Large intestine (tissue), 3 donors: ENCODE data around the gene LECT2. TPM values are rescaled to one million over a fixed set of nuclear protein-coding genes. Genes with fewer than 3 reads are reported as not detected.
A peak's percentile ranks its signal among the peaks of the same experiment; 100 is the strongest.

Experiments used
- DNase-seq, 2 donors: peaks; one replicate each; pipeline versions ENCODE4 v3.0.0 to v3.0.0-alpha.2; 2013
- H3K27ac ChIP-seq: one replicate; pipeline ENCODE4 v1.5.1; 2013; ENCODE audit warnings: low read length
- H3K27me3 ChIP-seq: 2 replicates; pipeline ENCODE4 v1.6.1; 2013; ENCODE audit warnings: low read length; ENCODE audit not compliant: control insufficient read depth, insufficient read depth
- H3K36me3 ChIP-seq: 2 replicates; pipeline ENCODE4 v1.6.1; 2013; ENCODE audit warnings: low read length; ENCODE audit not compliant: control insufficient read depth, insufficient read depth
- H3K4me1 ChIP-seq: one replicate; pipeline ENCODE4 v1.6.1; 2013; ENCODE audit warnings: low read length; ENCODE audit not compliant: control insufficient read depth, insufficient read depth
- H3K4me3 ChIP-seq: one replicate; pipeline ENCODE4 v1.5.1; 2013; ENCODE audit warnings: low read length
- H3K9me3 ChIP-seq: one replicate; pipeline ENCODE4 v1.6.1; 2013; ENCODE audit warnings: mild to moderate bottlenecking, low read depth, low read length, moderate library complexity; ENCODE audit not compliant: control insufficient read depth
- WGBS: methylation state at CpG from one replicate; pipeline ENCODE4 v1.1.5; 2013; ENCODE audit warnings: low lambda C conversion rate; ENCODE audit not compliant: insufficient coverage; 5-methylcytosine and 5-hydroxymethylcytosine counted together
- polyA plus RNA-seq: library from polyadenylated mRNA; unstranded; fragments of 120-200 nt; gene quantifications from one replicate; pipeline ENCODE4 v1.2.1, GENCODE V29; 2013

The LECT2 gene
- polyA plus RNA-seq, 1 donor = not detected

DNA sequence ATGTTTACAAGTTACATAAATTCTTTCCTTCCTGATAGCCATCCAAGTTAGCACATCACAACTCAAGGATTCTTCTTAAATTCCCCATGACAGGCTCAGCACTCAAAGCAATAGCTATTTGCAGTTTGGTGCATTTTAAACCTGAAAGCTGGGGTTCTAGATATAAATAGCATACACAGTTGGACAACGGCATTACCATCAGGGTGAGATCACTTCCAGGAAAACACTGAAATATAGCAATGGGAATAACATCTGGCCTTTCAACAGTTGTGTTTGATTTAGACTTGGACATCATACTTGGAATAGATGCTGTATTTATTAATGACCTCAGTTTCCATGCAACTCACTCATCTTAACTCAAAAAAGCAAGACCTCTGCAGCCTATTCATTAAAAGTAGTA lies 24.7 kb upstream of the LECT2 start:
- Histone ChIP-seq H3K27me3 (peaks cover 8% of the 10 kb centered on the region), H3K9me3 (no peaks in the 10 kb centered on the region), H3K36me3 (no peaks in the 10 kb centered on the region), H3K4me1 (no peaks in the 10 kb centered on the region), H3K27ac (no peak overlapping the region), H3K4me3 (no peak overlapping the region)
- whole genome bisulfite sequencing = no CpG with 5 or more reads among the region's 1 CpG
- DNase-seq = peak in 1 of 2 donors; percentile 31

DNA sequence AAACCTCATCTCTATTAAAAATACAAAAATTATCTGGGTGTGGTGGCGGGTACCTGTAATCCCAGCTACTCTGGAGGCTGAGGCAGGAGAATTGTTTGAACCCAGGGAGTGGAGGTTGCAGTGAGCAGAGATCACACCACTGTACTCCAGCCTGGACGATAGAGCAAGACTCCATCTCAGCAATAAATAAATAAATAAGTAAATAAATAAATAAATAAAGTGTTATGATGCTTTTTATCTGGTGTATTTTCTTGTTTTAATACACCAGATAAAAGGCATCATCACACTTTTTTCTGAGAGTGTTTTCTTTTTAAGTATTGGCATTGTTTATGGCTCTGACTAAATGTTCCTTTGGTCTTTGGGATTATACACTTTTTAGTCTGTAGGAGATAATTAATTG lies 24.2 kb upstream of the LECT2 start:
- DNase-seq = no peak
- Histone ChIP-seq H3K9me3 (no peaks in the 10 kb centered on the region), H3K4me1 (no peaks in the 10 kb centered on the region), H3K36me3 (no peaks in the 10 kb centered on the region), H3K27me3 (peaks cover 8% of the 10 kb centered on the region), H3K4me3 (no peak overlapping the region), H3K27ac (no peak overlapping the region)
- 86% methylated on average over 1 of the region's 2 CpGs for WGBS

DNA sequence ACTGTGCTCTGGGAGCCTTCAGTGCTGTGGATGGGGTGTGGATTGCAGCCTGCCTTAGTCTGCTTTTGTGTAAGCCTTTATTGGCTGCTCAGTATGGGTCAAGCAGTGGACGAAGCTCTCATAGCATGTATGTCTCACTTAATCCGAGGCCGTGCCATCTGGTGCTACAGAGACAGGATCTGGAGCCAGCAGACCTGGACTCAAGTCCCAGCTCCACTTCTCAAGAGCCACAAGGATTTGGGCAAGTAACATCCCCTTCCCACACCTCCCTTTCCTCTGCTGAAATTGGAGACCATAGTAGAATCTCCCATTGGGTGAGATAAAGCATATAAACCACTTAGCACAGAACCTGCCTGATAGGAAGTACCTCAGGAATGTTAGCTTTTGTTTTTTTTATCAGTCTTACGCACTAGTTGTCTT lies 23.4 kb upstream of the LECT2 start:
- Histone ChIP-seq H3K27ac (no peak overlapping the region), H3K36me3 (no peaks in the 10 kb centered on the region)

DNA sequence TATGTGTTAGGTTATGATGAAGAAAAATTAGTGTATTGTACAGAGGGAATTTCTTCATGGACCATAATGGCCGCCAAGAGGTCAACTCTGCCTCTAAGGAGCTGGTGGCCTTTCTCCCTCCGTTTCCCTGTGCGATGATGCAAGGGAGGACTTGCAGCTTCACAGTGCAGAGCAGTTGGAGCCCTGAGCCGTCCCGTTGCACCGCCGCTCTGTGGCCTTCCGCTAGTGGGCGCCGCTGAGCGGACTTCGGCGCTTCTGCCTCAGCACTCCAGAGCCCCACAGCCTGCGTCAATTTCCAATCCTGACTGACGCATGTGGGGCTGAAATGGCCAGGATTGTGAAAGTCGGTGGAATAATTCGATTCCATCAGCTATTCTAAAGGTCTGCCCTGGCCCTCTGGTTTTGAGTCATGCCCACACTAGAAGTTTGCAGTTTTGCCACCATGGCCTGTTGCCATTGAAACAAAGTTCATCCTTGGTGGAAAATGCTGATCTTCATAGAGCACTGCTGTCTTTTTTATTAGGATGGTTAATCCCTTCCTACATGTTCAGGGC lies 22.7 kb upstream of the LECT2 start:
- no CpG with 5 or more reads among the region's 17 CpGs for WGBS

More for the DNA sequence above, 23.4 kb upstream of the LECT2 start:
- Histone ChIP-seq H3K4me3 (no peak overlapping the region), H3K27me3 (peaks cover 8% of the 10 kb centered on the region), H3K9me3 (no peaks in the 10 kb centered on the region), H3K4me1 (peaks cover 5% of the 10 kb centered on the region)
- no peak for DNase-seq
- WGBS = 89% methylated on average over 1 of the region's 4 CpGs

DNA sequence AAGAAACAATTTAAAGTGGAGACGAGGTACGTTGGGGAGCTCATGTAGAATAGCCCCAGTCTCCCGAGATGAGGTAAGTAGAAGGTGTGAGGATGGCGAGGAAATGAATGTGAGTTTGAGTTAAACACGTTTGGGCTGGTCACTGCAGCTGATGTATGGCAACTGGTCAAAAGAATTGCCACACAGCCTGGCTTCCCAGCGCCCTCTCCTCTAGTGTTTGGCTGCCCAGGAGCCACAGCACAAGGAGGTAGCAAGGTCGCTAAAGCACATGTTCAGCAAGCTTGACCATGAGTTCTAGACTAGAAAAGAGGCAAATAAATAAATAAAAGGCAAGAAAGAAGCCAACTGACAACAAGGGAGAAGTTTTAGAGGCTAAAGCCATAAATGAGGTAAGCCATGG lies 21.4 kb upstream of the LECT2 start:
- H3K4me3 ChIP-seq = no peak overlapping the region
- no peaks in the 10 kb centered on the region for H3K36me3 ChIP-seq
- H3K9me3 ChIP-seq = no peaks in the 10 kb centered on the region
- DNase-seq = no peak
- no peak overlapping the region for H3K27ac ChIP-seq
- 94% methylated on average over 4 of the region's 7 CpGs for WGBS
- peaks cover 5% of the 10 kb centered on the region for H3K4me1 ChIP-seq
- H3K27me3 ChIP-seq = peaks cover 8% of the 10 kb centered on the region

More for the DNA sequence above, 22.7 kb upstream of the LECT2 start:
- peak; percentile 67 to 68 for DNase-seq
- H3K4me3 ChIP-seq = no peak overlapping the region
- no peaks in the 10 kb centered on the region for H3K36me3 ChIP-seq
- H3K4me1 ChIP-seq = peaks cover 5% of the 10 kb centered on the region
- H3K27ac ChIP-seq = no peak overlapping the region
- H3K9me3 ChIP-seq = no peaks in the 10 kb centered on the region
- peaks cover 8% of the 10 kb centered on the region for H3K27me3 ChIP-seq

GRCh38 chr5:135975122-135975521 lies 20.3 kb upstream of the LECT2 start:
- Histone ChIP-seq H3K4me3 (no peak overlapping the region), H3K9me3 (no peaks in the 10 kb centered on the region), H3K27ac (no peak overlapping the region), H3K36me3 (no peaks in the 10 kb centered on the region), H3K27me3 (peaks cover 8% of the 10 kb centered on the region), H3K4me1 (peaks cover 5% of the 10 kb centered on the region)
- 100% methylated on average over 1 of the region's 4 CpGs for WGBS
- DNase-seq = no peak

- Histone ChIP-seq H3K4me3 (no peak overlapping the region), H3K27ac (no peak overlapping the region), H3K9me3 (no peaks in the 10 kb centered on the region), H3K27me3 (peaks cover 8% of the 10 kb centered on the region), H3K36me3 (no peaks in the 10 kb centered on the region), H3K4me1 (peaks cover 5% of the 10 kb centered on the region)
- DNase-seq = no peak
These were observed 19.3 kb upstream of the LECT2 start for GRCh38 chr5:135974021-135974600.

DNA sequence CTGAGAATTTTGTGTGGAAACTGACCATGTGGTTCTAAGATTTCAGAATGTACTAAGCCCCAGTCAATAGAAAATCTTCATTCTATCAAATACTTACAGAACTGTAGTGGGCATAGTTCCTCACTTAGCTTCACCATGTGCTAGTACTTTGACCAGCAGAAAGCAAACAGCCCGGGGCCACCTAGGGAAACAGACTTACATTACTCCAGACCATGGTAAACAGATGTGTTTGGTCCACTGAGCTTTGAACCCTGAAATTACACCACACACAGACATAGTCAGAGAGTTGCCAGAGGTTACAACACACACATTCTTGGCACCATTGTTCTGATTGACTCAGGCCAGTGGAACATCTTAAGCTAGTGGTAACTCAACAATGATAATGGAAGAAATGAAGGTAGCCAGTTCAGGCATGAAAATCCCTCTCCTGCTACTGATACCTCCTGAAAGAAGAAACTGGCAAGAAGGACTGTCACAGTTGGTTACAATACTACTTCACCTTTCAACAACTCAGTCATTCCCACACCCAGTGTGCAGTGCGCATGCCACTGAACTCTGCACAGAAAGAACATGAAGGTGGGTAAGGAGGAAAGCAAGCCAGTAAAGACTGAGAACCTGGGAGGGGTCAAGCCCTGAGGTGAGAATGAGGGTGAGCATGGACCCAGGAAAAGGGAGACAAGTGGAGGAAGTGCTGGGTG lies 18.7 kb upstream of the LECT2 start:
- H3K36me3 ChIP-seq = no peaks in the 10 kb centered on the region
- WGBS = no CpG with 5 or more reads among the region's 2 CpGs
- peak; percentile 76 to 85 for DNase-seq
- H3K27me3 ChIP-seq = peaks cover 8% of the 10 kb centered on the region
- H3K4me1 ChIP-seq = peaks cover 5% of the 10 kb centered on the region
- no peak overlapping the region for H3K27ac ChIP-seq
- no peak overlapping the region for H3K4me3 ChIP-seq
- no peaks in the 10 kb centered on the region for H3K9me3 ChIP-seq

- no peak for DNase-seq
- Histone ChIP-seq H3K4me3 (no peak overlapping the region), H3K4me1 (peaks cover 5% of the 10 kb centered on the region), H3K27me3 (peaks cover 8% of the 10 kb centered on the region), H3K27ac (no peak overlapping the region), H3K9me3 (no peaks in the 10 kb centered on the region), H3K36me3 (no peaks in the 10 kb centered on the region)
- WGBS = no CpG with 5 or more reads among the region's 1 CpG
These were observed 16.9 kb upstream of the LECT2 start for GRCh38 chr5:135971701-135972100.

DNA sequence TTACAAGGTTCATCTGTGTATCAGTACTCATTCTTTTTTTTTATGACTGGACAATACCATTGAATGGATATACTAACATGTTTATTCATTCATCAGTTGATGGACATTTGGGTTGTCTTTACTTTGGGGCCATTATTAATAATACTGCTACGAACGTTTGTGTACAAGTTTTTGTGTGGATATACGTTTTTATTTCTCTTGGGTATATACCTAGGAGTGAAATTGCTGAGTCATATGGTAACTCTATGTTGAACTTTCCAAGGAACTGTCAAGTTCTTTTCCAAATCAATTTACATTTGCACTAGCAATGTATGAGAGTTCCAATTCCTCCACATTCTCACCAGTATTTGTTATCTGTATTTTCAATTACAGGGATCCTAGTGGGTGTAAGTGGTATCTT lies 12.0 kb upstream of the LECT2 start:
- no peak overlapping the region for H3K27ac ChIP-seq
- H3K36me3 ChIP-seq = no peaks in the 10 kb centered on the region
- no peak for DNase-seq
- H3K4me1 ChIP-seq = no peaks in the 10 kb centered on the region
- WGBS = 100% methylated on average over 2 of the region's 3 CpGs
- H3K9me3 ChIP-seq = no peaks in the 10 kb centered on the region
- no peak overlapping the region for H3K4me3 ChIP-seq
- H3K27me3 ChIP-seq = no peaks in the 10 kb centered on the region

- no CpG with 5 or more reads among the region's 4 CpGs for WGBS
- Histone ChIP-seq H3K4me1 (no peaks in the 10 kb centered on the region), H3K36me3 (no peaks in the 10 kb centered on the region), H3K9me3 (no peaks in the 10 kb centered on the region), H3K27me3 (no peaks in the 10 kb centered on the region), H3K4me3 (no peak overlapping the region), H3K27ac (no peak overlapping the region)
- DNase-seq = no peak
These were observed 11.4 kb upstream of the LECT2 start for GRCh38 chr5:135966165-135966564.
